Loucy (cell line): ENCODE measurements around the gene SNX8.

Experiments used
- H2AFZ ChIP-seq: fragments of 200-600 bp; sonication (generic); 2 replicates; pipeline ENCODE4 v1.6.0; 2016; ENCODE audit warnings: antibody characterized with exemption, mild to moderate bottlenecking, low read length, moderate library complexity
- H3F3A ChIP-seq: fragments of 200-600 bp; 2 replicates; pipeline ENCODE4 v1.6.0; 2016; ENCODE audit warnings: antibody characterized with exemption, low read depth, mild to moderate bottlenecking
- H3K27me3 ChIP-seq: fragments of 200-600 bp; sonication (generic); 2 replicates; pipeline ENCODE4 v1.6.1; 2014; ENCODE audit warnings: low read length, mild to moderate bottlenecking; ENCODE audit not compliant: insufficient read depth, poor library complexity, severe bottlenecking
- H3K36me3 ChIP-seq: fragments of 200-600 bp; sonication (generic); 2 replicates; pipeline ENCODE4 v1.6.1; 2016; ENCODE audit warnings: low read length; ENCODE audit not compliant: insufficient read depth
- H3K4me1 ChIP-seq: fragments of 200-600 bp; sonication (generic); 2 replicates; pipeline ENCODE4 v1.5.1; 2014; ENCODE audit warnings: low read length, mild to moderate bottlenecking; ENCODE audit not compliant: insufficient read depth, poor library complexity, severe bottlenecking
- H3K4me2 ChIP-seq: fragments of 200-600 bp; sonication (generic); 2 replicates; pipeline ENCODE4 v1.6.0; 2014; ENCODE audit warnings: antibody characterized with exemption, low read length, low read depth, mild to moderate bottlenecking; ENCODE audit not compliant: poor library complexity, severe bottlenecking
- H3K4me3 ChIP-seq: fragments of 200-600 bp; sonication (generic); 2 replicates; pipeline ENCODE4 v1.5.1; 2014; ENCODE audit warnings: low read length, mild to moderate bottlenecking, mixed read lengths; ENCODE audit not compliant: poor library complexity, severe bottlenecking
- H3K79me2 ChIP-seq: fragments of 200-600 bp; sonication (generic); 2 replicates; pipeline ENCODE4 v1.6.1; 2014; ENCODE audit warnings: low read length; ENCODE audit not compliant: insufficient read depth
- H3K9ac ChIP-seq: fragments of 200-600 bp; sonication (generic); 2 replicates; pipeline ENCODE4 v1.6.0; 2014; ENCODE audit warnings: mild to moderate bottlenecking, low read depth, low read length, moderate library complexity; ENCODE audit not compliant: poor library complexity, severe bottlenecking
- H3K9me2 ChIP-seq: fragments of 200-600 bp; sonication (generic); replicated peaks from 2 replicates; pipeline ENCODE4 v1.6.1; 2016; ENCODE audit warnings: low read depth, low read length, mixed read lengths
- H3K9me3 ChIP-seq: fragments of 200-600 bp; sonication (generic); 2 replicates; pipeline ENCODE4 v1.6.1; 2014; ENCODE audit warnings: mild to moderate bottlenecking, antibody characterized with exemption, low read length, low read depth; ENCODE audit not compliant: insufficient read depth
- H4K20me1 ChIP-seq: fragments of 200-600 bp; sonication (generic); 2 replicates; pipeline ENCODE4 v1.6.0; 2014; ENCODE audit warnings: antibody characterized with exemption, low read length, mild to moderate bottlenecking; ENCODE audit not compliant: insufficient read depth, poor library complexity, severe bottlenecking
- CTCF ChIP-seq: fragments of 200-600 bp; sonication (generic); conservative IDR thresholded peaks from 2 replicates; pipeline ENCODE4 v1.5.1; 2014; ENCODE audit warnings: mild to moderate bottlenecking, antibody characterized with exemption, low read length
- EZH2phosphoT487 ChIP-seq: fragments of 200-600 bp; IDR thresholded peaks from 2 replicates; pipeline ENCODE4 v1.6.1; 2018; ENCODE audit warnings: antibody characterized with exemption, mild to moderate bottlenecking, moderate library complexity, borderline replicate concordance

SNX8 gene

GRCh38 chr7:2220030-2220429 lies 94.2 kb downstream of the SNX8 start:
- peaks cover 8% of the 10 kb centered on the region; the same call in 1 of the 2 replicates for H3K79me2 ChIP-seq

GRCh38 chr7:2219606-2220005 lies 94.6 kb downstream of the SNX8 start:
- no peak for TF ChIP-seq CTCF
- no peak for TF ChIP-seq EZH2phosphoT487
- H2AFZ ChIP-seq, result no peak overlapping the region
- no peaks in the 10 kb centered on the region for H3F3A ChIP-seq
- no peaks in the 10 kb centered on the region for H3K9me2 ChIP-seq
- no peaks in the 10 kb centered on the region for H3K9me3 ChIP-seq
- no peaks in the 10 kb centered on the region for H4K20me1 ChIP-seq
- peaks cover 75% of the 10 kb centered on the region; the same call in 1 of the 2 replicates for H3K36me3 ChIP-seq
- H3K4me2 ChIP-seq, result no peak overlapping the region
- H3K4me1 ChIP-seq, result peaks cover 6% of the 10 kb centered on the region
- H3K79me2 ChIP-seq, result peaks cover 8% of the 10 kb centered on the region; the same call in 1 of the 2 replicates
- no peak overlapping the region for H3K9ac ChIP-seq
- H3K27me3 ChIP-seq, result no peaks in the 10 kb centered on the region
- no peak overlapping the region for H3K4me3 ChIP-seq

More at GRCh38 chr7:2220030-2220429, 94.2 kb downstream of the SNX8 start:
- H3K27me3 ChIP-seq, result no peaks in the 10 kb centered on the region
- peaks cover 6% of the 10 kb centered on the region for H3K4me1 ChIP-seq
- no peaks in the 10 kb centered on the region for H3F3A ChIP-seq
- no peak overlapping the region for H3K9ac ChIP-seq
- no peak overlapping the region for H2AFZ ChIP-seq
- no peak overlapping the region for H3K4me2 ChIP-seq
- no peaks in the 10 kb centered on the region for H4K20me1 ChIP-seq
- TF ChIP-seq CTCF, result no peak
- no peak for TF ChIP-seq EZH2phosphoT487
- H3K36me3 ChIP-seq, result peaks cover 76% of the 10 kb centered on the region; the same call in 1 of the 2 replicates
- no peaks in the 10 kb centered on the region for H3K9me2 ChIP-seq
- H3K4me3 ChIP-seq, result no peak overlapping the region
- H3K9me3 ChIP-seq, result no peaks in the 10 kb centered on the region

- TF ChIP-seq EZH2phosphoT487, result no peak
- no peak for TF ChIP-seq CTCF
Observed at GRCh38 chr7:2219136-2219535, 95.1 kb downstream of the SNX8 start.

More at GRCh38 chr7:2219136-2219535, 95.1 kb downstream of the SNX8 start:
- Histone ChIP-seq H3K27me3 (no peaks in the 10 kb centered on the region), H3K9ac (no peak overlapping the region), H2AFZ (no peak overlapping the region), H3K4me3 (no peak overlapping the region), H4K20me1 (no peaks in the 10 kb centered on the region), H3K9me2 (no peaks in the 10 kb centered on the region), H3K79me2 (peaks cover 8% of the 10 kb centered on the region; the same call in 1 of the 2 replicates), H3K36me3 (peaks cover 75% of the 10 kb centered on the region; the same call in 1 of the 2 replicates), H3F3A (no peaks in the 10 kb centered on the region), H3K4me1 (peaks cover 10% of the 10 kb centered on the region), H3K9me3 (no peaks in the 10 kb centered on the region), H3K4me2 (no peak overlapping the region)
